GM18507 (cell line): Measurements from ENCODE around the gene SYNGR3.

Source experiments
- DNase-seq: peaks from one replicate; pipeline ENCODE4 v3.0.0; 2011; ENCODE audit warnings: low read depth; ENCODE audit not compliant: insufficient read length; ENCODE audit errors: extremely low spot score
- FAIRE-seq: peaks from 2 replicates; lab custom pipeline; 2011; peaks lifted over from hg19 to GRCh38; lab: Jason Lieb, UNC

The SYNGR3 gene

GRCh38 chr16:1990351-1991134, 773 bp downstream of the SYNGR3 start:
- FAIRE-seq (no peak), DNase-seq (no peak)

GRCh38 chr16:1991135-1991551, 1.4 kb downstream of the SYNGR3 start:
- no peak for DNase-seq
- FAIRE-seq: peak; percentile 93

GRCh38 chr16:1991588-1991947, 1.8 kb downstream of the SYNGR3 start:
- no peak for FAIRE-seq
- no peak for DNase-seq

GRCh38 chr16:1991948-1992703, 2.4 kb downstream of the SYNGR3 start:
- DNase-seq (peak; percentile 96), FAIRE-seq (peak; percentile 88)

- DNase-seq: no peak
- no peak for FAIRE-seq
Measured at GRCh38 chr16:1992704-1993317, 3.0 kb downstream of the SYNGR3 start.

GRCh38 chr16:1993731-1994131, 4.0 kb downstream of the SYNGR3 start:
- FAIRE-seq (no peak), DNase-seq (no peak)

GRCh38 chr16:1997494-1998359, 8.0 kb downstream of the SYNGR3 start:
- DNase-seq (no peak), FAIRE-seq (peak; percentile 33)

- DNase-seq: no peak
- no peak for FAIRE-seq
Measured at GRCh38 chr16:1998360-1998835, 8.6 kb downstream of the SYNGR3 start.

GRCh38 chr16:1998852-1999801, 9.4 kb downstream of the SYNGR3 start:
- DNase-seq: no peak
- FAIRE-seq: no peak

GRCh38 chr16:1999866-2000514, 10.2 kb downstream of the SYNGR3 start:
- DNase-seq: no peak
- no peak for FAIRE-seq

GRCh38 chr16:2001035-2001434, 11.3 kb downstream of the SYNGR3 start:
- FAIRE-seq (no peak), DNase-seq (no peak)

- DNase-seq (no peak), FAIRE-seq (no peak)
Measured at GRCh38 chr16:2001456-2002355, 11.9 kb downstream of the SYNGR3 start.

GRCh38 chr16:2002406-2003230, 12.8 kb downstream of the SYNGR3 start:
- DNase-seq (no peak), FAIRE-seq (no peak)

GRCh38 chr16:2003231-2003826, 13.6 kb downstream of the SYNGR3 start:
- DNase-seq (no peak), FAIRE-seq (no peak)

- FAIRE-seq: peak; percentile 98
- peak; percentile 81 for DNase-seq
Measured at GRCh38 chr16:2003827-2004641, 14.3 kb downstream of the SYNGR3 start.
